Gastroesophageal sphincter (tissue), 4 donors: ENCODE data around the gene SVOPL. TPM values are rescaled to one million over a fixed set of nuclear protein-coding genes. Genes with fewer than 3 reads are reported as not detected.

ENCODE experiments used
- small RNA-seq, 4 donors: library from RNA; depleted of rRNA; stranded (forward); fragments of <200 nt; gene quantifications; one replicate each; pipeline ENCODE3, GENCODE V24; 2016
- total RNA-seq, 4 donors: library from RNA; depleted of rRNA; stranded (reverse); fragments of >200 nt; gene quantifications; one replicate each; pipeline ENCODE4 v1.1.0, GENCODE V29; 2016

The SVOPL gene
- total RNA-seq, 4 donors from 2014 or later = 0.08 TPM; not detected in 3

Small RNA genes lying within 50 kb of the gene (small RNA-seq; reads per million reads assigned to genes)
- 0 reads per million in 4 donors for gene RF00561

Other genes starting within 250 kb of the SVOPL start
- gene TRIM24, start 241.1 kb downstream of the SVOPL start, total RNA-seq = 10 to 100 TPM; 13.9 to 16.2 (median 14.1) TPM
- under 1 TPM in 1 of 4 donors, not detected in 3; 0.25 TPM for gene TMEM213, start 96.6 kb upstream of the SVOPL start, total RNA-seq
- gene ATP6V0A4, start 96.8 kb upstream of the SVOPL start, total RNA-seq = under 1 TPM in 1 of 4 donors, not detected in 3; 0.82 TPM